SK-N-SH (cell line): Measurements from ENCODE around the gene KNL1. TPM values are rescaled to one million over a fixed set of nuclear protein-coding genes. Genes with fewer than 3 reads are reported as not detected.

ENCODE experiments used
- CTCF ChIA-PET: fragments of 300-600, 350-600 bp; formaldehyde crosslinking; extraction: SDS; loops from one replicate; lab custom pipeline; 2021; lab: Yijun Ruan, JAX
- POLR2A ChIA-PET: fragments of 350-600 bp; sonication (Branson Sonifier 250); formaldehyde crosslinking; extraction: SDS; loops from one replicate; lab custom pipeline; 2020; ENCODE audit warnings: antibody characterized with exemption, inconsistent platforms; lab: Yijun Ruan, JAX
- DNase-seq: peaks from one replicate; pipeline ENCODE4 v3.0.0; 2012
- H2AFZ ChIP-seq: fragments of 200-600 bp; sonication (generic); 2 replicates; pipeline ENCODE4 v1.8.1; 2016; ENCODE audit warnings: antibody characterized with exemption, mild to moderate bottlenecking, low read depth
- H3F3A ChIP-seq: fragments of 200-600 bp; sonication (generic); replicated peaks from 2 replicates; pipeline ENCODE3; 2016; ENCODE audit warnings: antibody characterized with exemption, mild to moderate bottlenecking; ENCODE audit not compliant: insufficient read depth
- H3K27ac ChIP-seq, 2 experiments: fragments of 200-500 bp in 1 of 2; fragments of 200-600 bp in 1 of 2; sonication (Bioruptor generic) in 1 of 2; sonication (generic), shearing (Covaris generic) in 1 of 2; 2 replicates each; pipeline versions ENCODE4 v1.5.1 to v1.6.1; 2014 to 2016; ENCODE audit warnings: low read depth in 2 of 2, inconsistent platforms in 1 of 2, low read length in 1 of 2, mild to moderate bottlenecking in 1 of 2, mixed read lengths in 1 of 2
- H3K27me3 ChIP-seq: fragments of 200-600 bp; sonication (generic), shearing (Covaris generic); 2 replicates; pipeline ENCODE4 v1.6.1; 2016; ENCODE audit warnings: mixed run types; ENCODE audit not compliant: insufficient read depth
- H3K36me3 ChIP-seq, 2 experiments: fragments of 200-500 bp in 1 of 2; fragments of 200-600 bp in 1 of 2; sonication (Bioruptor generic) in 1 of 2; sonication (generic) in 1 of 2; replicated peaks in 1 of 2; 2 replicates each; pipeline versions ENCODE3 to v1.5.1; 2014 to 2016; ENCODE audit warnings: low read length in 1 of 2, mild to moderate bottlenecking in 1 of 2; ENCODE audit not compliant: insufficient read depth in 2 of 2, control insufficient read depth in 1 of 2
- H3K4me1 ChIP-seq, 2 experiments: fragments of 200-500 bp in 1 of 2; fragments of 200-600 bp in 1 of 2; sonication (Bioruptor generic) in 1 of 2; sonication (generic), shearing (Covaris generic) in 1 of 2; 2 replicates each; pipeline versions ENCODE4 v1.5.1 to v1.6.1; 2014 to 2016; ENCODE audit warnings: low read depth in 1 of 2, low read length in 1 of 2, mixed run types in 1 of 2; ENCODE audit not compliant: insufficient read depth in 2 of 2, control insufficient read depth in 1 of 2
- H3K4me2 ChIP-seq: fragments of 200-600 bp; sonication (generic), shearing (Covaris generic); 2 replicates; pipeline ENCODE4 v1.6.1; 2017; ENCODE audit warnings: mixed run types
- H3K4me3 ChIP-seq, 2 experiments: fragments of 200-500 bp in 1 of 2; fragments of 200-600 bp in 1 of 2; sonication (Bioruptor generic) in 1 of 2; sonication (generic), shearing (Covaris generic) in 1 of 2; 2 replicates each; pipeline versions ENCODE4 v1.5.1 to v1.8.1; 2014 to 2016; ENCODE audit warnings: low read depth in 2 of 2, inconsistent platforms in 1 of 2, low read length in 1 of 2, mild to moderate bottlenecking in 1 of 2, mixed read lengths in 1 of 2, moderate library complexity in 1 of 2
- H3K79me2 ChIP-seq: fragments of 200-600 bp; sonication (generic); 2 replicates; pipeline ENCODE4 v1.8.1; 2017; ENCODE audit warnings: mild to moderate bottlenecking; ENCODE audit not compliant: insufficient read depth
- H3K9ac ChIP-seq: fragments of 200-600 bp; sonication (generic); 2 replicates; pipeline ENCODE4 v1.6.1; 2017; ENCODE audit warnings: mixed run types
- H3K9me2 ChIP-seq: fragments of 200-600 bp; sonication (generic); 2 replicates; pipeline ENCODE4 v1.6.1; 2017; ENCODE audit warnings: mixed run types
- H3K9me3 ChIP-seq: fragments of 200-600 bp; sonication (generic); 2 replicates; pipeline ENCODE4 v1.6.1; 2017; ENCODE audit warnings: mixed run types, mild to moderate bottlenecking, moderate library complexity
- H4K20me1 ChIP-seq: fragments of 200-600 bp; sonication (generic); 2 replicates; pipeline ENCODE4 v1.6.1; 2017; ENCODE audit warnings: mild to moderate bottlenecking, mixed run types; ENCODE audit not compliant: insufficient read depth
- CHD2 ChIP-seq: fragments of 150-350 bp; IDR thresholded peaks from 2 replicates; pipeline ENCODE4 v1.6.1; 2018; ENCODE audit warnings: low read length; ENCODE audit not compliant: partially characterized antibody
- ELF1 ChIP-seq: IDR thresholded peaks from 2 replicates; pipeline ENCODE4 v1.4.0; 2012
- EP300 ChIP-seq, 2 experiments: IDR thresholded peaks; 2 replicates each; pipeline versions ENCODE4 v1.4.0 to v1.6.1; 2012; ENCODE audit warnings: borderline replicate concordance in 1 of 2, low read depth in 1 of 2, low read length in 1 of 2
- MEF2A ChIP-seq: IDR thresholded peaks from 2 replicates; pipeline ENCODE4 v1.4.0; 2012; ENCODE audit warnings: low read depth, borderline replicate concordance
- MXI1 ChIP-seq: IDR thresholded peaks from 2 replicates; pipeline ENCODE4 v1.6.1; 2012; ENCODE audit warnings: mild to moderate bottlenecking, low read depth, low read length, improper control_type of control experiment
- POLR2AphosphoS5 ChIP-seq: IDR thresholded peaks from 2 replicates; pipeline ENCODE4 v1.6.1; 2012; ENCODE audit warnings: low read depth, low read length
- RAD21 ChIP-seq: IDR thresholded peaks from 2 replicates; pipeline ENCODE4 v1.6.1; 2012; ENCODE audit warnings: mild to moderate bottlenecking, low read length
- RFX5 ChIP-seq: IDR thresholded peaks from 2 replicates; pipeline ENCODE4 v1.6.1; 2012; ENCODE audit warnings: mild to moderate bottlenecking, improper control_type of control experiment, low read length
- SIN3A ChIP-seq: IDR thresholded peaks from 2 replicates; pipeline ENCODE4 v1.6.1; 2012; ENCODE audit warnings: low read depth, mild to moderate bottlenecking, low read length, moderate library complexity, borderline replicate concordance
- TAF1 ChIP-seq: IDR thresholded peaks from 2 replicates; pipeline ENCODE4 v1.6.1; 2012; ENCODE audit warnings: low read depth, mild to moderate bottlenecking, low read length, moderate library complexity, borderline replicate concordance
- YY1 ChIP-seq: IDR thresholded peaks from 2 replicates; pipeline ENCODE4 v1.4.0; 2012; ENCODE audit warnings: low read depth, mild to moderate bottlenecking
- WGBS: methylation state at CpG from one replicate; pipeline ENCODE4 v1.1.6; 2017; ENCODE audit warnings: low lambda C conversion rate; 5-methylcytosine and 5-hydroxymethylcytosine counted together
- polyA plus RNA-seq, 3 experiments: library from polyadenylated mRNA; depleted of rRNA; stranded (reverse); fragments of >200 nt; gene quantifications; 2 replicates each; pipeline ENCODE4 v1.2.3, GENCODE V29; 2012
- TF ChIP-seq, protein P1 (sequence below): fragments of 200-600 bp; sonication (generic); IDR thresholded peaks from 2 replicates; pipeline ENCODE4 v1.6.1; 2017; ENCODE audit warnings: antibody characterized with exemption, mild to moderate bottlenecking, moderate library complexity
- TF ChIP-seq, protein P2 (sequence below): IDR thresholded peaks from 2 replicates; pipeline ENCODE4 v1.4.0; 2012; ENCODE audit warnings: low read depth
- TF ChIP-seq, protein P3 (sequence below): fragments of 150-350 bp; IDR thresholded peaks from 2 replicates; pipeline ENCODE4 v1.6.1; 2016; ENCODE audit warnings: mild to moderate bottlenecking, low read depth, low read length
- TF ChIP-seq, protein P4 (sequence below): IDR thresholded peaks from 2 replicates; pipeline ENCODE4; 2012

KNL1 gene
- polyA plus RNA-seq, 1 of the 3 experiments (the other 2 are of a cell fraction): 1.6 TPM

DNA sequence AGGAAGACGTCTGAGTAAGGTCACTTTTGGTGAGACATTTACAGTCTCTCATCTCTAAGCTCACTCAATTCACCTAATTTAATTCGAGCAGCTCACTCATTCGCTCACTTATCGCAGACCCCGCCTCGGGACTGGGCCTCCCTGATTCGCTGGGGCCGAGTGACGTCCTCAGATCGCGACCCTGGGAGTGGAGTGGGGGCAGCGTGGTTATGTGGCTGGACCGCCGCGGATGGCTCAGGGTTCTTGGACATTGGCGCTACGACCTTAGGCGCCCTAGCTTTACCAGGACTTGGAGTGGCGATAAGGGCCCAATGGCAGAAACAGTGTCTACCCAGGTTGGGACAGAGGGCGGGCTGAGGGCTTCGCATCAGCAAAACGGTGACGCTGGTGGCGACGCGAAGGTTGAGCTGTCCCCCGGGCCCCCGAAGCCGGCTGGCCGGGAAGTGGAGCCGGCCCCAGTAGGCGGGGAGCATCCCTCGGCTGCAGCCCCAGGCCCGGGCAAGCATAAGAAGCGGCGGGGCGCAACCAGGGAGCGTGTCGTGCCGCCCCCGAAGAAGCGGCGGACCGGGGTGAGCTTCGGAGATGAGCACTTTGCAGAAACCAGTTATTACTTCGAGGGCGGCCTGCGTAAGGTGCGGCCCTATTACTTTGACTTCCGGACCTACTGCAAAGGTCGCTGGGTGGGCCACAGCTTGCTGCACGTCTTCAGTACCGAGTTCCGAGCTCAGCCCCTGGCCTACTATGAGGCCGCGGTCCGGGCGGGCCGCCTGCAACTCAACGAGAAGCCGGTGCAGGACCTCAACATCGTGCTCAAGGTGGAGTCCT lies 24.7 kb upstream of the KNL1 start, which contains the start of gene RPUSD2:
RPUSD2 (plus strand) TSS at position 171 of the 825 bp plus-strand sequence; CDS start at position 210, 39 bp downstream.
- no peaks in the 10 kb centered on the region for H3K9me2 ChIP-seq
- peak within 1 kb of the TSS; percentile 99 for H2AFZ ChIP-seq
- no peaks in the 10 kb centered on the region for H4K20me1 ChIP-seq
- H3K4me1 ChIP-seq: peaks cover 4 to 10% of the 10 kb centered on the region in 2 experiments; a peak in 3 of 4 replicates
- H3K36me3 ChIP-seq: peaks cover 12 to 14% of the 10 kb centered on the region in 2 experiments
- H3K9ac ChIP-seq: peak within 1 kb of the TSS; percentile 74
- H3K27me3 ChIP-seq: no peaks in the 10 kb centered on the region
- peak within 1 kb of the TSS; percentile 97 for H3K4me2 ChIP-seq
- H3K9me3 ChIP-seq: no peaks in the 10 kb centered on the region
- 1% methylated on average over 41 of the region's 62 CpGs for WGBS
- peaks cover 2% of the 10 kb centered on the region for H3F3A ChIP-seq
- H3K79me2 ChIP-seq: peaks cover 35% of the 10 kb centered on the region
- peak; percentile 97 for DNase-seq
- POLR2A ChIA-PET: interaction anchor here (0.6 to 1.3 kb wide), 8 partner anchors 10 to 229 kb away, joined by 3 to 4 read pairs (median 4); partner anchors contain the start of genes BAHD1 and CCDC9B
- H3K27ac ChIP-seq: peak within 1 kb of the TSS; percentile 68 to 75
- H3K4me3 ChIP-seq: peak within 1 kb of the TSS; percentile 85 to 88
- CTCF ChIA-PET: interaction anchor here (0.8 to 1.5 kb wide), 4 partner anchors 10 to 325 kb away, joined by 3 to 5 read pairs (median 4); partner anchors contain the start of gene VPS18
- TF ChIP-seq RFX5: peak; percentile 65; the same call in 1 of the 2 replicates
- peak in 1 of 2 experiments; percentile 6; a peak in 1 of 4 replicates for TF ChIP-seq EP300 (IDR thresholded peaks at IDR 0.05; ENCODE audit: borderline replicate concordance in 1 of 2, low read depth in 1 of 2, low read length in 1 of 2)
- TF ChIP-seq, protein P1, sequence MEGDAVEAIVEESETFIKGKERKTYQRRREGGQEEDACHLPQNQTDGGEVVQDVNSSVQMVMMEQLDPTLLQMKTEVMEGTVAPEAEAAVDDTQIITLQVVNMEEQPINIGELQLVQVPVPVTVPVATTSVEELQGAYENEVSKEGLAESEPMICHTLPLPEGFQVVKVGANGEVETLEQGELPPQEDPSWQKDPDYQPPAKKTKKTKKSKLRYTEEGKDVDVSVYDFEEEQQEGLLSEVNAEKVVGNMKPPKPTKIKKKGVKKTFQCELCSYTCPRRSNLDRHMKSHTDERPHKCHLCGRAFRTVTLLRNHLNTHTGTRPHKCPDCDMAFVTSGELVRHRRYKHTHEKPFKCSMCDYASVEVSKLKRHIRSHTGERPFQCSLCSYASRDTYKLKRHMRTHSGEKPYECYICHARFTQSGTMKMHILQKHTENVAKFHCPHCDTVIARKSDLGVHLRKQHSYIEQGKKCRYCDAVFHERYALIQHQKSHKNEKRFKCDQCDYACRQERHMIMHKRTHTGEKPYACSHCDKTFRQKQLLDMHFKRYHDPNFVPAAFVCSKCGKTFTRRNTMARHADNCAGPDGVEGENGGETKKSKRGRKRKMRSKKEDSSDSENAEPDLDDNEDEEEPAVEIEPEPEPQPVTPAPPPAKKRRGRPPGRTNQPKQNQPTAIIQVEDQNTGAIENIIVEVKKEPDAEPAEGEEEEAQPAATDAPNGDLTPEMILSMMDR: no peak
- TF ChIP-seq, protein P2, sequence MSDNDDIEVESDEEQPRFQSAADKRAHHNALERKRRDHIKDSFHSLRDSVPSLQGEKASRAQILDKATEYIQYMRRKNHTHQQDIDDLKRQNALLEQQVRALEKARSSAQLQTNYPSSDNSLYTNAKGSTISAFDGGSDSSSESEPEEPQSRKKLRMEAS: peak; percentile 96
- TF ChIP-seq YY1: peak; percentile 51; the same call in 1 of the 2 replicates
- TF ChIP-seq CHD2: peak; percentile 95
- no peak; the same call in 1 of the 2 replicates for TF ChIP-seq ELF1
- TF ChIP-seq, protein P3, sequence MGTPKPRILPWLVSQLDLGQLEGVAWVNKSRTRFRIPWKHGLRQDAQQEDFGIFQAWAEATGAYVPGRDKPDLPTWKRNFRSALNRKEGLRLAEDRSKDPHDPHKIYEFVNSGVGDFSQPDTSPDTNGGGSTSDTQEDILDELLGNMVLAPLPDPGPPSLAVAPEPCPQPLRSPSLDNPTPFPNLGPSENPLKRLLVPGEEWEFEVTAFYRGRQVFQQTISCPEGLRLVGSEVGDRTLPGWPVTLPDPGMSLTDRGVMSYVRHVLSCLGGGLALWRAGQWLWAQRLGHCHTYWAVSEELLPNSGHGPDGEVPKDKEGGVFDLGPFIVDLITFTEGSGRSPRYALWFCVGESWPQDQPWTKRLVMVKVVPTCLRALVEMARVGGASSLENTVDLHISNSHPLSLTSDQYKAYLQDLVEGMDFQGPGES: no peak
- TF ChIP-seq POLR2AphosphoS5: peak; percentile 91
- TF ChIP-seq TAF1: peak; percentile 60; the same call in 1 of the 2 replicates
- no peak for TF ChIP-seq RAD21
- peak; percentile 93 for TF ChIP-seq SIN3A
- peak; percentile 99 for TF ChIP-seq MXI1
- TF ChIP-seq MEF2A: no peak
- TF ChIP-seq, protein P4, sequence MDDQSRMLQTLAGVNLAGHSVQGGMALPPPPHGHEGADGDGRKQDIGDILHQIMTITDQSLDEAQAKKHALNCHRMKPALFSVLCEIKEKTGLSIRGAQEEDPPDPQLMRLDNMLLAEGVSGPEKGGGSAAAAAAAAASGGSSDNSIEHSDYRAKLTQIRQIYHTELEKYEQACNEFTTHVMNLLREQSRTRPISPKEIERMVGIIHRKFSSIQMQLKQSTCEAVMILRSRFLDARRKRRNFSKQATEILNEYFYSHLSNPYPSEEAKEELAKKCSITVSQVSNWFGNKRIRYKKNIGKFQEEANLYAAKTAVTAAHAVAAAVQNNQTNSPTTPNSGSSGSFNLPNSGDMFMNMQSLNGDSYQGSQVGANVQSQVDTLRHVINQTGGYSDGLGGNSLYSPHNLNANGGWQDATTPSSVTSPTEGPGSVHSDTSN: no peak
